Endothelial cell of umbilical vein (primary cell): ENCODE results near the gene LIMA1. TPM values are rescaled to one million over a fixed set of nuclear protein-coding genes. Genes with fewer than 3 reads are reported as not detected.

Source experiments
- BruUV-seq: library from RNA; stranded (reverse); fragments of 400-500 nt; replicated peaks from 2 replicates; lab custom pipeline; 2021; lab: Mats Ljungman, UMichigan
- CTCF ChIA-PET: fragments of 300-600, 350-600 bp; sonication (Branson Sonifier 250); formaldehyde crosslinking; loops from one replicate; lab custom pipeline; 2021; ENCODE audit warnings: antibody characterized with exemption, inconsistent platforms; lab: Charles Lee
- POLR2A ChIA-PET: fragments of 300-600, 350-600 bp; sonication (Branson Sonifier 250); formaldehyde crosslinking; loops from one replicate; lab custom pipeline; 2021; ENCODE audit warnings: antibody characterized with exemption, inconsistent platforms; lab: Charles Lee
- DNase-seq: peaks from one replicate; pipeline ENCODE4 v3.0.0-alpha.2; 2011; ENCODE audit warnings: low read depth, low spot score
- FAIRE-seq: peaks from 2 replicates; lab custom pipeline; 2011; peaks lifted over from hg19 to GRCh38; lab: Jason Lieb, UNC
- H2AFZ ChIP-seq: 2 replicates; pipeline ENCODE4 v1.6.0; 2012; ENCODE audit warnings: low read depth, low read length, control low read depth, inconsistent platforms
- H3K27ac ChIP-seq: 2 replicates; pipeline ENCODE4 v1.5.1; 2011; ENCODE audit warnings: low read depth, mild to moderate bottlenecking, control low read depth, low read length, moderate library complexity; ENCODE audit not compliant: insufficient read depth
- H3K27me3 ChIP-seq, 2 experiments: 2 replicates each; pipeline versions ENCODE4 v1.6.0 to v1.6.1; 2011; ENCODE audit warnings: low read length in 2 of 2, mixed read lengths in 1 of 2; ENCODE audit not compliant: control insufficient read depth in 2 of 2, insufficient read depth in 2 of 2
- H3K36me3 ChIP-seq, 2 experiments: 2 replicates in 1 of 2; 3 replicates in 1 of 2; pipeline ENCODE4 v1.5.1; 2011; ENCODE audit warnings: low read length in 2 of 2, mild to moderate bottlenecking in 1 of 2, moderate library complexity in 1 of 2; ENCODE audit not compliant: control insufficient read depth in 2 of 2, insufficient read depth in 2 of 2; ENCODE audit errors: extremely low read depth in 1 of 2
- H3K4me1 ChIP-seq: 3 replicates; pipeline ENCODE4 v1.5.1; 2011; ENCODE audit warnings: mild to moderate bottlenecking, low read length; ENCODE audit not compliant: control insufficient read depth, insufficient read depth; ENCODE audit errors: extremely low read depth
- H3K4me2 ChIP-seq: 2 replicates; pipeline ENCODE4 v1.6.1; 2011; ENCODE audit warnings: low read length, control low read depth, mixed read lengths; ENCODE audit not compliant: insufficient read depth
- H3K4me3 ChIP-seq, 3 experiments: fragments of 200-600 bp in 1 of 3; sonication (generic), shearing (Covaris generic) in 1 of 3; replicated peaks in 1 of 3; 2 replicates each; pipeline ENCODE4 v1.5.1; 2011 to 2016; ENCODE audit warnings: control low read depth in 3 of 3, low read length in 3 of 3, mild to moderate bottlenecking in 2 of 3, inconsistent platforms in 1 of 3, low read depth in 1 of 3, moderate library complexity in 1 of 3; ENCODE audit not compliant: insufficient read depth in 1 of 3
- H3K79me2 ChIP-seq: 2 replicates; pipeline ENCODE4 v1.6.0; 2012; ENCODE audit warnings: low read length, inconsistent platforms; ENCODE audit not compliant: control insufficient read depth, insufficient read depth
- H3K9ac ChIP-seq: replicated peaks from 2 replicates; pipeline ENCODE3; 2011; ENCODE audit warnings: low read length, control low read depth; ENCODE audit not compliant: insufficient read depth; ENCODE audit errors: extremely low read depth
- H3K9me1 ChIP-seq: replicated peaks from 3 replicates; pipeline ENCODE4 v1.6.0; 2011; ENCODE audit warnings: mild to moderate bottlenecking, low read length; ENCODE audit not compliant: control insufficient read depth, insufficient read depth; ENCODE audit errors: extremely low read depth
- H3K9me3 ChIP-seq: replicated peaks from 2 replicates; pipeline ENCODE4 v1.5.1; 2012; ENCODE audit warnings: low read length, inconsistent platforms; ENCODE audit not compliant: control insufficient read depth, insufficient read depth
- H4K20me1 ChIP-seq: replicated peaks from 2 replicates; pipeline ENCODE3; 2011; ENCODE audit warnings: mild to moderate bottlenecking, low read length; ENCODE audit not compliant: control insufficient read depth, insufficient read depth; ENCODE audit errors: extremely low read depth
- EZH2 ChIP-seq: IDR thresholded peaks from 2 replicates; pipeline ENCODE4 v1.6.1; 2012; ENCODE audit warnings: borderline replicate concordance, low read depth, mild to moderate bottlenecking, moderate library complexity, low read length, inconsistent platforms; ENCODE audit not compliant: severe bottlenecking
- FOS ChIP-seq: IDR thresholded peaks from 2 replicates; pipeline ENCODE4 v1.6.1; 2011; ENCODE audit warnings: mild to moderate bottlenecking, low read length, moderate library complexity, borderline replicate concordance; ENCODE audit not compliant: insufficient read depth
- GATA2 ChIP-seq: IDR thresholded peaks from 2 replicates; pipeline ENCODE4 v1.7.0; 2011; ENCODE audit warnings: low read depth, mild to moderate bottlenecking, moderate library complexity, mixed read lengths, low read length; ENCODE audit not compliant: insufficient read length, insufficient read depth
- JUN ChIP-seq: IDR thresholded peaks from 2 replicates; pipeline ENCODE4 v1.6.1; 2011; ENCODE audit warnings: borderline replicate concordance, low read depth; ENCODE audit not compliant: insufficient read length, insufficient read depth
- MYC ChIP-seq: IDR thresholded peaks from one replicate; pipeline ENCODE4 v1.6.1; 2011; ENCODE audit warnings: mild to moderate bottlenecking, low read depth, low read length
- POLR2A ChIP-seq: IDR thresholded peaks from 2 replicates; pipeline ENCODE4 v1.6.1; 2012; ENCODE audit warnings: low read depth, mild to moderate bottlenecking, control low read depth, low read length
- POLR2AphosphoS5 ChIP-seq: IDR thresholded peaks from 2 replicates; pipeline ENCODE4 v1.6.1; 2012; ENCODE audit warnings: low read depth, mild to moderate bottlenecking, control low read depth, low read length, moderate library complexity; ENCODE audit not compliant: insufficient read depth
- dilution Hi-C: fragments of 300-500 bp; cut with MboI; formaldehyde crosslinking; loops from one replicate; pipeline ENCODE4 v1.15.0; 2019; ENCODE audit warnings: low sequenced_read_pairs; ENCODE audit not compliant: extremely low pct_ligation_motif_present
- intact Hi-C: fragments of 100-400 bp; cut with micrococcal nuclease; formaldehyde crosslinking; loops from one replicate; pipeline ENCODE4 v1.10.0; 2022
- polyA plus RNA-seq, 4 experiments: library from polyadenylated mRNA; depleted of rRNA in 3 of 4; stranded (reverse) in 3 of 4; unstranded in 1 of 4; fragments of >200 nt; gene quantifications; 2 replicates each; pipeline versions ENCODE4 v1.2.1 to v1.2.3, GENCODE V29; 2011 to 2012; ENCODE audit warnings: missing spikeins in 1 of 4
- total RNA-seq: library from RNA; stranded (reverse); gene quantifications from 2 replicates; pipeline ENCODE4 v1.2.3, GENCODE V29; 2021
- TF ChIP-seq, protein P1 (sequence below), 2 donors: IDR thresholded peaks; 1 replicate in 1 of 2; 2 replicates in 1 of 2; pipeline ENCODE4 v1.5.1; 2011; ENCODE audit warnings: low read length in 2 of 2, mild to moderate bottlenecking in 2 of 2, moderate library complexity in 2 of 2, control low read depth in 1 of 2, inconsistent platforms in 1 of 2, low read depth in 1 of 2; ENCODE audit not compliant: insufficient read depth in 1 of 2; ENCODE audit errors: extremely low read depth in 1 of 2
- TF ChIP-seq, protein P2 (sequence below): IDR thresholded peaks from 2 replicates; pipeline ENCODE4 v1.6.1; 2011; ENCODE audit not compliant: insufficient read depth, insufficient read length

Gene LIMA1
- total and polyA plus RNA-seq, 2 donors (not counting 3 experiments of a cell fraction or from before 2014, with no cell fraction given): 35.0 to 87.3 TPM

DNA sequence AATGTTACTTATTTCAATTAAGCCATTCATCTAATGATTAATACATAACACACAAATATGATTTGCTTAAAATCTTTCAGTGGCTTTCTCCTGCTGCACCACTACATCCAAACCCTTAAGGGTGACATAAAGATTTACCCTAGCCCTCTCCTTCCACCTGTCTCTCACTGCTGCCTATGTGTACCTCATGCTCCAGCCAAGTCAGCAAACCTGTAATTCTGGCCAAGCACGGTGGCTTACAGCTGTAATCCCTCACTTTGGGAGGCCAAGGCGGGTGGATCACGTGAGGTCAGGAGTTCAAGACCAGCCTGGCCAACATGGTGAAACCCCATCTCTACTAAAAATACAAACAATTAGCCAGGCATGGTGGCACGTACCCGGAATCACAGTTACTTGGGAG, 84.5 kb downstream of the LIMA1 start:
- no peaks in the 10 kb centered on the region for H3K27me3 ChIP-seq
- H3K9me3 ChIP-seq: no peaks in the 10 kb centered on the region
- no peak overlapping the region for H3K4me3 ChIP-seq
- POLR2A ChIA-PET: no interaction called here
- no peak for TF ChIP-seq POLR2A
- TF ChIP-seq FOS: no peak
- TF ChIP-seq MYC: no peak
- no peak for TF ChIP-seq GATA2
- TF ChIP-seq, protein P1, sequence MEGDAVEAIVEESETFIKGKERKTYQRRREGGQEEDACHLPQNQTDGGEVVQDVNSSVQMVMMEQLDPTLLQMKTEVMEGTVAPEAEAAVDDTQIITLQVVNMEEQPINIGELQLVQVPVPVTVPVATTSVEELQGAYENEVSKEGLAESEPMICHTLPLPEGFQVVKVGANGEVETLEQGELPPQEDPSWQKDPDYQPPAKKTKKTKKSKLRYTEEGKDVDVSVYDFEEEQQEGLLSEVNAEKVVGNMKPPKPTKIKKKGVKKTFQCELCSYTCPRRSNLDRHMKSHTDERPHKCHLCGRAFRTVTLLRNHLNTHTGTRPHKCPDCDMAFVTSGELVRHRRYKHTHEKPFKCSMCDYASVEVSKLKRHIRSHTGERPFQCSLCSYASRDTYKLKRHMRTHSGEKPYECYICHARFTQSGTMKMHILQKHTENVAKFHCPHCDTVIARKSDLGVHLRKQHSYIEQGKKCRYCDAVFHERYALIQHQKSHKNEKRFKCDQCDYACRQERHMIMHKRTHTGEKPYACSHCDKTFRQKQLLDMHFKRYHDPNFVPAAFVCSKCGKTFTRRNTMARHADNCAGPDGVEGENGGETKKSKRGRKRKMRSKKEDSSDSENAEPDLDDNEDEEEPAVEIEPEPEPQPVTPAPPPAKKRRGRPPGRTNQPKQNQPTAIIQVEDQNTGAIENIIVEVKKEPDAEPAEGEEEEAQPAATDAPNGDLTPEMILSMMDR (IDR thresholded peaks at IDR 0.05; ENCODE audit: extremely low read depth in 1 of 2, insufficient read depth in 1 of 2, low read depth in 1 of 2, low read length in 2 of 2): no peak
- TF ChIP-seq JUN: no peak
- no peak for TF ChIP-seq EZH2
- TF ChIP-seq, protein P2, sequence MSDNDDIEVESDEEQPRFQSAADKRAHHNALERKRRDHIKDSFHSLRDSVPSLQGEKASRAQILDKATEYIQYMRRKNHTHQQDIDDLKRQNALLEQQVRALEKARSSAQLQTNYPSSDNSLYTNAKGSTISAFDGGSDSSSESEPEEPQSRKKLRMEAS: no peak
- TF ChIP-seq POLR2AphosphoS5: no peak
- H2AFZ ChIP-seq: no peak overlapping the region
- H3K36me3 ChIP-seq: peaks cover 5 to 19% of the 10 kb centered on the region in 2 experiments
- H3K4me2 ChIP-seq: no peak overlapping the region
- CTCF ChIA-PET: interaction anchor here (1.3 kb wide), 1 partner anchor 11 kb away, joined by 3 read pairs; no protein-coding TSS in a partner anchor
- H3K79me2 ChIP-seq: peaks cover 4% of the 10 kb centered on the region
- BruUV-seq: no TSS peak
- no peak overlapping the region for H3K9ac ChIP-seq
- intact Hi-C loops (no loop called here), dilution Hi-C loops (no loop called here)
- no peak for DNase-seq
- peaks cover 46% of the 10 kb centered on the region for H3K4me1 ChIP-seq
- no peak for FAIRE-seq
- no peaks in the 10 kb centered on the region for H4K20me1 ChIP-seq
- H3K9me1 ChIP-seq: no peaks in the 10 kb centered on the region
- no peak overlapping the region for H3K27ac ChIP-seq
